ENCODE data around the gene PTGS1. TPM values are rescaled to one million over a fixed set of nuclear protein-coding genes. Genes with fewer than 3 reads are reported as not detected.

PTGS1 gene
- total RNA-seq, 1 donor from 2014 or later, result 0.23 TPM

- no peak overlapping the region for H3K27ac Mint-ChIP-seq (ENCODE audit: unreplicated experiment)
- H3K4me1 ChIP-seq (ENCODE audit: insufficient read depth, low read length), result peaks cover 5% of the 10 kb centered on the region
- peaks cover 4% of the 10 kb centered on the region for H3K36me3 Mint-ChIP-seq (ENCODE audit: low read depth, unreplicated experiment)
- no peak overlapping the region for H3K27ac ChIP-seq (ENCODE audit: low read depth, low read length)
- no peak overlapping the region for H3K4me2 ChIP-seq (ENCODE audit: low read length)
- H4K20me1 ChIP-seq (ENCODE audit: insufficient read depth, low read length), result no peaks in the 10 kb centered on the region
- peaks cover 16% of the 10 kb centered on the region for H3K27me3 ChIP-seq (ENCODE audit: insufficient read depth, low read length)
- no peak for FAIRE-seq
- no peak for TF ChIP-seq EZH2 (IDR thresholded peaks at IDR 0.05; ENCODE audit: insufficient read depth, low read length)
- no peak for TF ChIP-seq CTCF (IDR thresholded peaks at IDR 0.05; ENCODE audit: insufficient read depth, low read depth, low read length)
- H3K9me3 Mint-ChIP-seq (ENCODE audit: unreplicated experiment), result no peaks in the 10 kb centered on the region
- no peaks in the 10 kb centered on the region for H3K79me2 ChIP-seq (ENCODE audit: insufficient read depth, low read length)
- H3K27me3 Mint-ChIP-seq (ENCODE audit: low read depth, unreplicated experiment), result peaks cover 29% of the 10 kb centered on the region
- H3K9ac ChIP-seq (ENCODE audit: low read length), result no peak overlapping the region
- H3K4me3 Mint-ChIP-seq (ENCODE audit: unreplicated experiment), result no peak overlapping the region
- H2AFZ ChIP-seq (ENCODE audit: low read depth, low read length), result no peak overlapping the region
- no peaks in the 10 kb centered on the region for H3K9me3 ChIP-seq (ENCODE audit: insufficient read depth, low read depth, low read length)
- H3K4me1 Mint-ChIP-seq (ENCODE audit: low read depth, unreplicated experiment), result peaks cover 6% of the 10 kb centered on the region
- H3K36me3 ChIP-seq (ENCODE audit: insufficient read depth, low read length), result no peaks in the 10 kb centered on the region
- H3K4me3 ChIP-seq (ENCODE audit: insufficient read depth, low read depth, low read length), result no peak overlapping the region
- no peak for DNase-seq (ENCODE audit: low read depth)
These were observed 37.5 kb upstream of the PTGS1 start for GRCh38 chr9:122333169-122333808.

GRCh38 chr9:122334916-122335315 lies 35.9 kb upstream of the PTGS1 start:
- Histone ChIP-seq H3K4me2 (ENCODE audit: low read length) (no peak overlapping the region), H2AFZ (ENCODE audit: low read depth, low read length) (no peak overlapping the region), H3K79me2 (ENCODE audit: insufficient read depth, low read length) (no peaks in the 10 kb centered on the region), H3K27me3 (ENCODE audit: insufficient read depth, low read length) (peaks cover 25% of the 10 kb centered on the region), H3K36me3 (ENCODE audit: insufficient read depth, low read length) (no peaks in the 10 kb centered on the region), H3K9ac (ENCODE audit: low read length) (no peak overlapping the region), H3K9me3 (ENCODE audit: insufficient read depth, low read depth, low read length) (no peaks in the 10 kb centered on the region), H3K4me3 (ENCODE audit: insufficient read depth, low read depth, low read length) (no peak overlapping the region), H3K4me1 (ENCODE audit: insufficient read depth, low read length) (peaks cover 5% of the 10 kb centered on the region), H3K27ac (ENCODE audit: low read depth, low read length) (no peak overlapping the region), H4K20me1 (ENCODE audit: insufficient read depth, low read length) (no peaks in the 10 kb centered on the region)
- no peak overlapping the region for H3K4me3 Mint-ChIP-seq (ENCODE audit: unreplicated experiment)
- H3K4me1 Mint-ChIP-seq (ENCODE audit: low read depth, unreplicated experiment), result peaks cover 6% of the 10 kb centered on the region
- H3K27me3 Mint-ChIP-seq (ENCODE audit: low read depth, unreplicated experiment), result peaks cover 44% of the 10 kb centered on the region
- no peak for FAIRE-seq
- peaks cover 2% of the 10 kb centered on the region for H3K9me3 Mint-ChIP-seq (ENCODE audit: unreplicated experiment)
- TF ChIP-seq EZH2 (IDR thresholded peaks at IDR 0.05; ENCODE audit: insufficient read depth, low read length) (no peak), CTCF (IDR thresholded peaks at IDR 0.05; ENCODE audit: insufficient read depth, low read depth, low read length) (no peak)
- peak; percentile 40 for DNase-seq (ENCODE audit: low read depth)
- peaks cover 1% of the 10 kb centered on the region for H3K36me3 Mint-ChIP-seq (ENCODE audit: low read depth, unreplicated experiment)
- no peak overlapping the region for H3K27ac Mint-ChIP-seq (ENCODE audit: unreplicated experiment)

- Histone ChIP-seq H3K27ac (ENCODE audit: low read depth, low read length) (no peak overlapping the region), H3K4me1 (ENCODE audit: insufficient read depth, low read length) (peaks cover 5% of the 10 kb centered on the region), H3K9me3 (ENCODE audit: insufficient read depth, low read depth, low read length) (no peaks in the 10 kb centered on the region), H3K4me2 (ENCODE audit: low read length) (no peak overlapping the region), H3K36me3 (ENCODE audit: insufficient read depth, low read length) (no peaks in the 10 kb centered on the region), H3K79me2 (ENCODE audit: insufficient read depth, low read length) (no peaks in the 10 kb centered on the region), H2AFZ (ENCODE audit: low read depth, low read length) (no peak overlapping the region), H3K4me3 (ENCODE audit: insufficient read depth, low read depth, low read length) (no peak overlapping the region), H3K9ac (ENCODE audit: low read length) (no peak overlapping the region), H3K27me3 (ENCODE audit: insufficient read depth, low read length) (peaks cover 28% of the 10 kb centered on the region), H4K20me1 (ENCODE audit: insufficient read depth, low read length) (no peaks in the 10 kb centered on the region)
- no peak overlapping the region for H3K4me3 Mint-ChIP-seq (ENCODE audit: unreplicated experiment)
- H3K27ac Mint-ChIP-seq (ENCODE audit: unreplicated experiment), result no peak overlapping the region
- TF ChIP-seq CTCF (IDR thresholded peaks at IDR 0.05; ENCODE audit: insufficient read depth, low read depth, low read length) (no peak), EZH2 (IDR thresholded peaks at IDR 0.05; ENCODE audit: insufficient read depth, low read length) (no peak)
- DNase-seq (ENCODE audit: low read depth), result no peak
- H3K36me3 Mint-ChIP-seq (ENCODE audit: low read depth, unreplicated experiment), result peaks cover 1% of the 10 kb centered on the region
- H3K4me1 Mint-ChIP-seq (ENCODE audit: low read depth, unreplicated experiment), result peaks cover 6% of the 10 kb centered on the region
- H3K9me3 Mint-ChIP-seq (ENCODE audit: unreplicated experiment), result peaks cover 2% of the 10 kb centered on the region
- H3K27me3 Mint-ChIP-seq (ENCODE audit: low read depth, unreplicated experiment), result peaks cover 51% of the 10 kb centered on the region
- FAIRE-seq, result no peak
These were observed 34.6 kb upstream of the PTGS1 start for GRCh38 chr9:122336189-122336588.

Data from astrocyte (in vitro differentiated cells and primary cell).